Measurements from ENCODE around the gene AP5B1.

The AP5B1 gene

DNA sequence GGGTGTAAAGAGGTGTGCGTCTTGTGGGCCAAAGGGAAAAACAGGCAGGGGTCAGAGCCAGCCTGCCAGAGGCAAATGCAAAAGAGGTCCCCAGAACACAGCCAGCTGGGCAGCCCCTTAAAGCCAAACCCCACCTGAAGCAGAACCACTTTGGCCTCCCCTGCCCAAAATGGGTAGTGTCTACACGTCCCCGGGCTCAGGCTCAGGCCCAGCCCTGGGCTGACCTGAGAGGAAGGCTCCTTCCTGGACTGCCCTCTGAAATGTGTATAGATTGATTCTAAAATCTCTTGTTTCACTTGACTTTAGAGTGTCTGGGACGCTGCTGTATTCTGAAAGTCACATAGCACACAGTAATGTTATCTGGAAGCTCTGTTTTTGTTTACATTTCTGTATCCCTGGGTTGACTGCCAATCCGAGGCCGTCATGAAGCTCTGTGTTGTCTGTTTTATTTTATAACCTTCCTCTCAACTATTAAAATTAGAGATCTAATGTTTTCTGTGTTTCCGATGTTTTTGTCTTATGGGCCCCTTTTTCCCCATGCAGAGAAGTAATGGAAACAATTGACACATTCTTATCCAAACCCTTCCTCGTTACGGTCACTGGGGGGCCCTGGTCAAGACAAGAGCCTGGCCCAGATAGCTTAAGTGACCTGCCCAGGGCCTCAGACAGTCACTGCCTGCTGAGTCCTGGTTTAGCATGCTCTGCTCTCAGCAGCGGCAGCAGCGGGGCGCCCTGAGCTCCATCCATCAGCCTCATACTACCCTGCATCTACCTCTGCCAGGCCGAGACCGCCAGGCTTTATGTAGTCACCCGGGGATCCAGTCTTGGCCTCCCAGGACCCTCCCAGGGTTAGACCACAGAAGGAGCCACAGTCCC lies 16.2 kb upstream of the AP5B1 start:
- H3K4me2 ChIP-seq (ENCODE audit: low read length): no peak overlapping the region
- no peak overlapping the region for H2BK5ac ChIP-seq (ENCODE audit: low read length)
- H3K56ac ChIP-seq (ENCODE audit: low read length): no peak overlapping the region
- no CpG with 5 or more reads among the region's 15 CpGs for WGBS (ENCODE audit: extremely low coverage, insufficient coverage, low lambda C conversion rate)
- H3K9ac ChIP-seq (ENCODE audit: low read length): no peak overlapping the region
- no peak overlapping the region for H3K4ac ChIP-seq (ENCODE audit: low read depth, low read length)
- no peak overlapping the region for H3K4me3 ChIP-seq (ENCODE audit: low read length)
- DNase-seq: no peak
- H3K27ac ChIP-seq (ENCODE audit: low read depth, low read length): no peak overlapping the region
- no peak overlapping the region for H3K23ac ChIP-seq (ENCODE audit: low read length)
- no peaks in the 10 kb centered on the region for H3K36me3 ChIP-seq (ENCODE audit: control insufficient read depth, insufficient read depth, low read length)
- H3K27me3 ChIP-seq (ENCODE audit: insufficient read depth, low read length, poor library complexity): no peaks in the 10 kb centered on the region
- no peaks in the 10 kb centered on the region for H3K79me1 ChIP-seq (ENCODE audit: low read length)
- H2BK15ac ChIP-seq (replicated peaks; ENCODE audit: low read depth): no peak overlapping the region
- no peak overlapping the region for H4K8ac ChIP-seq (ENCODE audit: low read depth, low read length)
- H3K18ac ChIP-seq (ENCODE audit: low read length): no peak overlapping the region
- no peaks in the 10 kb centered on the region for H3K79me2 ChIP-seq (ENCODE audit: control insufficient read depth, insufficient read depth, low read length)
- H3K4me1 ChIP-seq (ENCODE audit: control insufficient read depth, low read depth, low read length): no peaks in the 10 kb centered on the region
- H2BK120ac ChIP-seq (ENCODE audit: low read depth, low read length): no peak overlapping the region
- H4K5ac ChIP-seq (ENCODE audit: low read length): no peak overlapping the region
- H2AK5ac ChIP-seq (ENCODE audit: low read length): no peak overlapping the region

GRCh38 chr11:65794570-65795510 lies 14.1 kb upstream of the AP5B1 start:
- H3K18ac ChIP-seq (ENCODE audit: low read length): no peak overlapping the region
- no peak for DNase-seq
- H3K4me3 ChIP-seq (ENCODE audit: low read length): no peak overlapping the region
- H3K4me2 ChIP-seq (ENCODE audit: low read length): no peak overlapping the region
- H4K8ac ChIP-seq (ENCODE audit: low read depth, low read length): no peak overlapping the region
- H3K27me3 ChIP-seq (ENCODE audit: insufficient read depth, low read length, poor library complexity): no peaks in the 10 kb centered on the region
- no peak overlapping the region for H3K9ac ChIP-seq (ENCODE audit: low read length)
- H3K56ac ChIP-seq (ENCODE audit: low read length): no peak overlapping the region
- no peaks in the 10 kb centered on the region for H3K79me1 ChIP-seq (ENCODE audit: low read length)
- H3K27ac ChIP-seq (ENCODE audit: low read depth, low read length): no peak overlapping the region
- no peak overlapping the region for H2BK120ac ChIP-seq (ENCODE audit: low read depth, low read length)
- no peak overlapping the region for H2BK15ac ChIP-seq (replicated peaks; ENCODE audit: low read depth)
- H2BK5ac ChIP-seq (ENCODE audit: low read length): no peak overlapping the region
- H3K36me3 ChIP-seq (ENCODE audit: control insufficient read depth, insufficient read depth, low read length): no peaks in the 10 kb centered on the region
- no peak overlapping the region for H3K4ac ChIP-seq (ENCODE audit: low read depth, low read length)
- no CpG with 5 or more reads among the region's 42 CpGs for WGBS (ENCODE audit: extremely low coverage, insufficient coverage, low lambda C conversion rate)
- no peaks in the 10 kb centered on the region for H3K79me2 ChIP-seq (ENCODE audit: control insufficient read depth, insufficient read depth, low read length)
- H4K5ac ChIP-seq (ENCODE audit: low read length): no peak overlapping the region
- no peak overlapping the region for H3K23ac ChIP-seq (ENCODE audit: low read length)
- H2AK5ac ChIP-seq (ENCODE audit: low read length): no peak overlapping the region
- H3K4me1 ChIP-seq (ENCODE audit: control insufficient read depth, low read depth, low read length): no peaks in the 10 kb centered on the region

GRCh38 chr11:65793625-65794400 lies 13.0 kb upstream of the AP5B1 start:
- no peak overlapping the region for H2BK15ac ChIP-seq (replicated peaks; ENCODE audit: low read depth)
- no peak overlapping the region for H3K27ac ChIP-seq (ENCODE audit: low read depth, low read length)
- no peaks in the 10 kb centered on the region for H3K79me2 ChIP-seq (ENCODE audit: control insufficient read depth, insufficient read depth, low read length)
- no peaks in the 10 kb centered on the region for H3K79me1 ChIP-seq (ENCODE audit: low read length)
- no peak overlapping the region for H2BK120ac ChIP-seq (ENCODE audit: low read depth, low read length)
- H3K23ac ChIP-seq (ENCODE audit: low read length): no peak overlapping the region
- H3K9ac ChIP-seq (ENCODE audit: low read length): no peak overlapping the region
- H3K27me3 ChIP-seq (ENCODE audit: insufficient read depth, low read length, poor library complexity): no peaks in the 10 kb centered on the region
- no peak overlapping the region for H2BK5ac ChIP-seq (ENCODE audit: low read length)
- H3K4ac ChIP-seq (ENCODE audit: low read depth, low read length): no peak overlapping the region
- H3K4me2 ChIP-seq (ENCODE audit: low read length): no peak overlapping the region
- no peak overlapping the region for H4K8ac ChIP-seq (ENCODE audit: low read depth, low read length)
- no peak overlapping the region for H3K56ac ChIP-seq (ENCODE audit: low read length)
- no peak for DNase-seq
- no CpG with 5 or more reads among the region's 29 CpGs for WGBS (ENCODE audit: extremely low coverage, insufficient coverage, low lambda C conversion rate)
- H3K18ac ChIP-seq (ENCODE audit: low read length): no peak overlapping the region
- no peak overlapping the region for H3K4me3 ChIP-seq (ENCODE audit: low read length)
- no peaks in the 10 kb centered on the region for H3K36me3 ChIP-seq (ENCODE audit: control insufficient read depth, insufficient read depth, low read length)
- no peaks in the 10 kb centered on the region for H3K4me1 ChIP-seq (ENCODE audit: control insufficient read depth, low read depth, low read length)
- H4K5ac ChIP-seq (ENCODE audit: low read length): no peak overlapping the region
- no peak overlapping the region for H2AK5ac ChIP-seq (ENCODE audit: low read length)

DNA sequence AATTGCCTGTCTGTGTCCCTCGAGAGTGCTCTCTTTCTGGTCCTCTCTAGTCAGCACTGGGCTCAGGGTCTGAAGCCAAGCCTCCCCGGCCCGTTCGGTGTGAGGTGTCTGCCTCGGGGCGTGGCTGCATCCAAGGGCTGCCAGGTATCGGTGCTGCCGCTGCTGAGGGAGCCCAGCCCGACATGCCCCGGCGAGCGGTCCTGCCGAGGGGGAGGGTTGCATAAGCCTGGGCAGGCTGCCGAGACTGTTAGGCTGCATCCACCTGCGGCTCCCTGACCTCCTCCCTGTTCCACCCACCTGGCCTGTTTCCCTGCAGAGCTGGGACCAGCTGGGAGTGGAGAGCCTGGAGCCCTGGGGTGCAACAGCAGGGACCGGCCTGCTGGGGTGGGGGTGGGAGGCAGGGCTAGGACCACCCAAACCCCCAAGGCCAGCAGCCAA lies 12.4 kb upstream of the AP5B1 start:
- Histone ChIP-seq H3K56ac (ENCODE audit: low read length) (no peak overlapping the region), H3K27me3 (ENCODE audit: insufficient read depth, low read length, poor library complexity) (no peaks in the 10 kb centered on the region), H2AK5ac (ENCODE audit: low read length) (no peak overlapping the region), H3K79me2 (ENCODE audit: control insufficient read depth, insufficient read depth, low read length) (no peaks in the 10 kb centered on the region), H3K79me1 (ENCODE audit: low read length) (no peaks in the 10 kb centered on the region), H3K9ac (ENCODE audit: low read length) (no peak overlapping the region), H2BK5ac (ENCODE audit: low read length) (no peak overlapping the region), H4K8ac (ENCODE audit: low read depth, low read length) (no peak overlapping the region), H3K4me2 (ENCODE audit: low read length) (no peak overlapping the region), H3K27ac (ENCODE audit: low read depth, low read length) (no peak overlapping the region), H3K4me3 (ENCODE audit: low read length) (no peak overlapping the region), H4K5ac (ENCODE audit: low read length) (no peak overlapping the region), H3K18ac (ENCODE audit: low read length) (no peak overlapping the region), H2BK120ac (ENCODE audit: low read depth, low read length) (no peak overlapping the region), H3K36me3 (ENCODE audit: control insufficient read depth, insufficient read depth, low read length) (no peaks in the 10 kb centered on the region), H2BK15ac (replicated peaks; ENCODE audit: low read depth) (no peak overlapping the region), H3K4me1 (ENCODE audit: control insufficient read depth, low read depth, low read length) (peaks cover 3% of the 10 kb centered on the region), H3K4ac (ENCODE audit: low read depth, low read length) (no peak overlapping the region), H3K23ac (ENCODE audit: low read length) (no peak overlapping the region)
- no CpG with 5 or more reads among the region's 16 CpGs for WGBS (ENCODE audit: extremely low coverage, insufficient coverage, low lambda C conversion rate)
- no peak for DNase-seq

DNA sequence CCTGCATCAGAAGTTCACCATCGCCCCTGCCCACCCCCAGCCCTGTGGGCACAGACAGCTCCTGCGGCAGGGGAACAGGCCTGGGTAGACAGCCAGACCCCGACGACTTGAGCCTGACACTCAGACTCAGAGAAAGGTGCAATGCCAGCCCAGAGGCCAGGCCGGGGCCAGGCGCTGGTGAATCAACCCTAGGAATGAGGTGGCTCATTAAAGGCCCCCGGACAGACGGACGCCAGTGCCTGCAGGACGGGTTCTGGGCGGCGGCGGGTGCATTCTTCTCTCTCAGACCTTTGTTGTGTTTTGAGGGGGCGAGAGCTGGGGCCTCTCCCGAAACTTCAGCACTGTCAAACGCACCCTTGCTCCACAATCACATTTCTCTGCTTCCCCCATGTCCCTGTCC lies 11.7 kb upstream of the AP5B1 start:
- Histone ChIP-seq H3K4me2 (ENCODE audit: low read length) (no peak overlapping the region), H4K5ac (ENCODE audit: low read length) (no peak overlapping the region), H3K27ac (ENCODE audit: low read depth, low read length) (no peak overlapping the region), H3K79me1 (ENCODE audit: low read length) (no peaks in the 10 kb centered on the region), H3K18ac (ENCODE audit: low read length) (no peak overlapping the region), H4K8ac (ENCODE audit: low read depth, low read length) (no peak overlapping the region), H3K4me3 (ENCODE audit: low read length) (no peak overlapping the region), H2BK120ac (ENCODE audit: low read depth, low read length) (no peak overlapping the region), H3K4ac (ENCODE audit: low read depth, low read length) (no peak overlapping the region), H2BK5ac (ENCODE audit: low read length) (no peak overlapping the region), H3K27me3 (ENCODE audit: insufficient read depth, low read length, poor library complexity) (peaks cover 4% of the 10 kb centered on the region), H3K79me2 (ENCODE audit: control insufficient read depth, insufficient read depth, low read length) (no peaks in the 10 kb centered on the region), H3K9ac (ENCODE audit: low read length) (no peak overlapping the region), H2BK15ac (replicated peaks; ENCODE audit: low read depth) (no peak overlapping the region), H3K4me1 (ENCODE audit: control insufficient read depth, low read depth, low read length) (peaks cover 3% of the 10 kb centered on the region), H2AK5ac (ENCODE audit: low read length) (no peak overlapping the region), H3K56ac (ENCODE audit: low read length) (no peak overlapping the region), H3K36me3 (ENCODE audit: control insufficient read depth, insufficient read depth, low read length) (no peaks in the 10 kb centered on the region), H3K23ac (ENCODE audit: low read length) (no peak overlapping the region)
- no CpG with 5 or more reads among the region's 16 CpGs for WGBS (ENCODE audit: extremely low coverage, insufficient coverage, low lambda C conversion rate)
- no peak for DNase-seq

Data from mesendoderm (in vitro differentiated cells).